CD4-positive, alpha-beta T cell treated with Interleukin-4 for 4 hours (primary cell): ENCODE measurements around the gene REG4.

ENCODE experiments used
- DNase-seq: peaks from one replicate; pipeline ENCODE4 v3.0.0-alpha.2; 2020

Gene REG4

DNA sequence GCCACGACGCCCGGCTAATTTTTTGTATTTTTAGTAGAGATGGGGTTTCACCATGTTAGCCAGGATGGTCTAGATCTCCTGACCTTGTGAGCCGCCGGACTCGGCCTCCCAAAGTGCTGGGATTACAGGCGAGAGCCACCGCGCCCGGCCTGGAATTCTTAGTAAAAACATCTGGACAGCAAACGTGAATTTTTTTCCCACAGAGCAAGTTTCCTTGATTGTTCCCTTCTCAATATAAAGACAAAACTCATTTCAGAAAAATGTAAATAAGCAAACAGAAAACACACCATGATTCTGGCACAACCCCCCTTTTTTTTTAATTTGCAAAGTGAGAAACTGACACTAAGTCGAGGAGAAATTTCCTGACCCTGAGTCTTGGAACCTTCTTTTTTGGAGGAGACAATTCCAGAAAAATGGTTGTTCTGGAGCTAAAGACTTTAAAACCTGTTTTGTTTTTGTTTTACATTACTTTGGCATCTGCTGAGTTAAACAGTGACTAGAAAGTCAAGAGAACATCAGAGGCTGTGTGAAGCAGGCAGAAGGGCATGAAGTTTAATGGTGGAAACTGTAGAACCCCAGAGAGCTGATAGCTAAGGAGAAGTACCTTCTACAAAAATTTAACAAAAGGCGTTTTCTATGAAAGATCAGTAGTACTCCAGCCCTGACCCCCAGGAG is 32.2 kb downstream of the REG4 start:
- no peak for DNase-seq

DNA sequence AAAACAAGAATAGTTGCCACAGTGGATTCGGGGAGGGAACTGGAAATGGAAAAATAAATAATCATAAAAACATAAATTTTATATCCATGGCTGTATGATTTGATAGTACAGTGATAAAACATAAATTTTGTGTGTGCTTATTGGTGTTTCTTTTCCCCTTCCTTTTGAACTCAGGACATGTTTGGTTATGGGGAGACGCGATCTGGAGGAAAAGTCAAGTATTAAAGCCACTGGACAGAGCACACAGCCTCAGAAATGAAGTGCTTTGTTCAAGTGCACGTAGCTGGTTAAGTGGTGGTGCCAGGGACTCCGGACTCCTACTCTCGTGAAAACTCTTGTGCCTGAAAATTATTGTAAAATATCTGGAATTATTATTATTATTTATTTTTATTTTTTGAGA is 32.9 kb downstream of the REG4 start:
- no peak for DNase-seq

DNA sequence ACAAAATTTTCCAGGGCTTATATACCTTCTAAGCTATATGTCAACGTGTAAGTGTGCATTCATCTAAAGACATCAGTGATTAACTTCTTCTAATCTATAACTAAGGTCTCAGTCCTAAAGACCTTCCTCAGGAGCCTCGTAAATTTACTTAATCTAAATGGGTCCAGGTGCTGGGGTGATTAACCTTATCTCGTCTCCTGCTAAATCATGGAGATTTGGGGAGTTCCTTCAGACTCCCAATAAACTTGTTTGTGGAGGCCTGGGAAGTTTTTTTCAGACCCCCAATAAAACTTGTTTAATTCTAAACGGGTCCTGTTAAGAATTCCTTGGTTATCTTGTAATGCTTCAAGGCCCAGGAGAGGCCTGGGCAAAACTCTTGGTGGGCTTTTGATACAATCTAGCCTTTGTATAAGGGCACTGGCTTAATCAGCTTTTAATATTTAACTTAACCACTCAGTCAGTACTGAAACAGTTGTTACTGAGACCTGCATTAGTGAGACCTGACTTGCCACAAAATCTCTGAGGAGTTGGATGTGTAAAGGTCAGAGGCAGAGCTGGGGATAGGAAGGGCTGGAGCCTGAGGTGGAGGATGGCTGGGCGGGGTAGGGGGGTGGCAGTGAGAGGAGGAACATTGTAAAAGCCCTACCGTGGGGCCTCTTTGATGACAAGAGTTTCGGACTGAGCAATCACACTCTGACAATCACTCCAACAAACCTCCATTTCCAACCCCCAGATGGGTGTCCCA is 36.3 kb downstream of the REG4 start:
- no peak for DNase-seq

DNA sequence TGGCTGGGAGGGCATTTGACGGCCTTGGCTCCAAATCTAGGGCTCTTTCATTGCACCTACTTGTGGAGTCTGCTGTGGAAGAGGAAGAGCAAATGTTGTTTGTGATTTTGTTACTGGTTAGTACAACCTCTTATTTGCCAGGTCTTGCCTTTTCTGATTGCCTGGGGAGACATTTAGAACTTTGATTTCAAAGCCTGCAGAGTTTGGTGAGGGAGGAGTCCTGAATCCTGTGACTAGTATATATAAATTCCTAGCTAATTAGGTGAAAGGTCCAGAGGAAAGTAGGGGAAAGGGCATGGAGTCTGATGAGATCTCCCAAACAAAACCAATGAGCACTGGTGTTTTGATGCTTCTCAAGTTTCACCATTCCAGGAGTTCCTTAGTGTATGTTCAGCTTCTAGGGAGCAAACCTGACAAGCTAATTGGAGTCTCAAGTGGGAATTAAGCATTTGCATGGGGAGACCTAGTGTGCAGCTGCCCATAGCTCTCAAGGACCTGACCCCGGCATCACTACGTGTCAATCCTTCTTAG is 37.5 kb downstream of the REG4 start:
- no peak for DNase-seq

DNA sequence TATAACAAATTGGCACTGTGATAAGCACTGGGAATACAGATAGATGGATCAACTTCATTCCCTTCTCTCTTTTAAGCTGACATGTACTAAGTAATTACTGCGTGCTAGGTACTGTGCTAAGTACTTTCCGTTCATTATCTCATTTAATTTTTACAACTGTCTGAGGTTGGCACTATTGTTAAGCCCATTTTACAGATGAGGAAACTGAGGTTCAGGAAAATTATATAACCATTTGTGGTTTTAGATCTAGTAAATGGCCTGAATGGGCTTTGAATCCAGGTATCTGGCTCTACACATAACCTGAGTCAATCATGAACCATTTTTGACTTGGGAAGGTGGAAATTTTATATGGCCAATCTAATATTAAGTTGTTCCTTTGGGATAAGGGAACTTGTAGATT is 39.0 kb downstream of the REG4 start:
- no peak for DNase-seq

DNA sequence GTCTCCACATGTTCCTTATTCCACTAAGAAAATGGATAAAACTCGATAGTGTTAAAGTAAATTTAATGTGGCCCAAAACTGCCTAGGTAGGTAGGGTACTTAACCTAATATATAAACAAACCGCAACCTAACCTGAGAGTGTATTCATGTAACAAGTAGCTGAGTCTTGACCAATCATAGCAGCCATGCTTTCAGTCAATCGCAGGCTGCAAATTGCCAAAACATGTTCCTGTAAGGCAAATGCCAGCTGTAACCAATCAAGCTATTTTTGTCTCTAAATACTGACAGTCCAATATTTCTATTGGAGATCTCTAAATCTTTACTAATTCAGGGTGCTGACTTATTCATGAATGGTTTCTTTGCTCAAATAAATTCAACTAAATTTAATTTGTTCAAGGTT is 39.5 kb downstream of the REG4 start:
- DNase-seq, result no peak

DNA sequence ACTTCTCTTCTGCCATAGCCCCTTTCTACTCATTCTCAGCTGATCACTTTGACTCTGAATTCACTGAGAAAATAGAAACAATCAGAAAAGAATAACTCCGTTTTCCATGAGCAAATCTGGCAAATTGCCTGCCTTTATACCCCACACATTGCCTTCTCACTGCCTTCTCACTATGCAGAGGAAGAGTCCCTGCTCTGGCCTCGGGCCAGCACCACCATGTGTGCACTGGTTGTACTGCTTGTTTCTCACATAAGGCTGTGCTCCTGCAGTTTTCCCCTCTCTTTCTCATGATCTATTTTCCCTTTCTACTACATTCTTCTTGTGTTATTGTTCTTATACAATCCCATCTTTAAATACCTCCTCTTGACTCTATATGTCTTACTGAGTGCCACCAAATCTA is 40.2 kb downstream of the REG4 start:
- DNase-seq, result no peak

- DNase-seq, result no peak
Observed at GRCh38 chr1:119768778-119769177, 42.5 kb downstream of the REG4 start, which contains the start of gene HMGCS2. HMGCS2 (minus strand) TSS chr1:119768905; CDS start chr1:119768844, 61 bp downstream.

- DNase-seq, result no peak
Observed at GRCh38 chr1:119767486-119767885, 43.8 kb downstream of the REG4 start.

- DNase-seq, result no peak
Observed at GRCh38 chr1:119766374-119766794, 44.9 kb downstream of the REG4 start.

GRCh38 chr1:119764220-119764619 is 47.0 kb downstream of the REG4 start:
- DNase-seq, result no peak

GRCh38 chr1:119762953-119763352 is 48.3 kb downstream of the REG4 start:
- no peak for DNase-seq

- no peak for DNase-seq
Observed at GRCh38 chr1:119762409-119762808, 48.9 kb downstream of the REG4 start.

- no peak for DNase-seq
Observed at GRCh38 chr1:119758584-119758983, 52.7 kb downstream of the REG4 start.

GRCh38 chr1:119752592-119752991 is 58.7 kb downstream of the REG4 start:
- DNase-seq, result no peak

GRCh38 chr1:119748040-119748439 is 63.2 kb downstream of the REG4 start:
- no peak for DNase-seq

DNA sequence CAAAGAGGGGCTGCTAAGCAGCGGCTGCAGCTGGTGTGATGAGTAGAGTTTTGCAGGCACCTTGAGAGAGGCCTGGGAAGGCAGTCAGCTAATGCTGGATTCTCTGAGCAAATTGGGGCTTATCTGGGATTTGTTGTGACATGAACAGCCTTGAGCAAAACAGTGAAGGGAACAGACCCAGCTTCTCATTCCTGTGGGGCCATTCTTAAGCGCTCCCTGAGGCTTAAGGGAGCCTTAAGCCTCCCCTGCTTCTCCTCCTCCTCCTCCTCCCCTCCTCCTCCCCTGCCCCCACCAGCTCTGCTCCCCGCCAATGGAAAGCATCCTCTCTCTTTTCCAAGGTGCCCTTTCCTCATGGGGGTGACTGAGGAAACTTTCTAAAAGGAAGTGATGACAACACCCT is 63.8 kb downstream of the REG4 start:
- DNase-seq, result no peak

DNA sequence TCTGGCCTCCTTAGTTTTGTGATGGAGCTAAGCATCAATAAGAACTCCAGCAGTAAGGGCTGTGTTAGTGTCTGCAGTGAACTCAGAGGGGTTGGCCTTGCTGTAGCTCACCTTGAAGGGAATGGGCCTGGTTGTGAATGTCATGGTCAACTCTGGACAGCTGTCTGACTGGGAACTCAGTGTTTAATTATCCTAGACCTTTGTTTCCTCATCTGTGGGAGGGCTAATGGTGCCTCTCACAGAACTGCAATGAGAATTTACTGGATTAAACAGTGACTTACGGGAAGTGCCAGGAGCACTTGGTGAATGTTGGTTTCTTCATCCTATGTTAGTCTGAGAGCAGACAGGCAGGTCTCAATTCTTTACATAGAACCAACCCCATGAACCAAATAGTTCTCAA is 66.2 kb downstream of the REG4 start:
- DNase-seq, result no peak

DNA sequence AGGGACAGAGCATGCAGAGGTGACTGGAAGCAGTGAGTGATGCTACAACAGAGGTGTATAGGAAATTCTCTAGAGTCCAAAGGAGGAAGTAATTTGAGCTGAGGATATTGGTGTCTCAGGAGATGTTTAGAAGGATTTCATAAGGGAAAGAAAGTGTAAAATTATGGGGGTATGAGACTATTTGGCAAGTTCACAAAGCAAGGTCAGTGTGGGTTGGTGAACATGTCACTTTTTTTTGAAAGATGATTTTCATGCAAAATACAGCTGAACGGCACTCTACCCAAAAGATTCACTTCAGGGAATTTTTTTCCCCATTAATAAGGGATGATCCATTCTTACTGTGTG is 66.7 kb downstream of the REG4 start:
- DNase-seq, result no peak
